Neuronal stem cell (in vitro differentiated cells): ENCODE results near the gene PLA2G7.
"Not testable (repeated sequence)": the region's sequence is repeated elsewhere in the genome, so short reads cannot be mapped to it uniquely, and the experiment has no call there.

Source experiments
- DNase-seq: peaks from one replicate; pipeline ENCODE4 v3.0.0-alpha.2; 2013; ENCODE audit warnings: low spot score
- H2AFZ ChIP-seq: one replicate; pipeline ENCODE4 v1.6.1; 2013; ENCODE audit warnings: mild to moderate bottlenecking, low read length, inconsistent platforms
- H2AK5ac ChIP-seq: 2 replicates; pipeline ENCODE4 v1.6.1; 2013; ENCODE audit warnings: low read depth, mild to moderate bottlenecking, inconsistent platforms, low read length, moderate library complexity, mixed read lengths
- H2BK120ac ChIP-seq: 2 replicates; pipeline ENCODE4 v1.6.1; 2013; ENCODE audit warnings: low read depth, mild to moderate bottlenecking, inconsistent platforms, low read length, moderate library complexity, mixed read lengths
- H2BK12ac ChIP-seq: one replicate; pipeline ENCODE4 v1.6.1; 2013; ENCODE audit warnings: low read length, inconsistent platforms
- H2BK15ac ChIP-seq: 2 replicates; pipeline ENCODE4 v1.6.1; 2013; ENCODE audit warnings: mild to moderate bottlenecking, low read length, inconsistent platforms, mixed read lengths
- H2BK5ac ChIP-seq: one replicate; pipeline ENCODE4 v1.6.1; 2013; ENCODE audit warnings: inconsistent platforms, mild to moderate bottlenecking, low read length, moderate library complexity
- H3K14ac ChIP-seq: one replicate; pipeline ENCODE4 v1.6.1; 2013; ENCODE audit warnings: low read length, inconsistent platforms
- H3K18ac ChIP-seq: 2 replicates; pipeline ENCODE4 v1.6.1; 2013; ENCODE audit warnings: low read length, inconsistent platforms
- H3K23ac ChIP-seq: 2 replicates; pipeline ENCODE4 v1.6.1; 2013; ENCODE audit warnings: low read depth, mild to moderate bottlenecking, mixed read lengths, low read length, inconsistent platforms; ENCODE audit not compliant: poor library complexity
- H3K27ac ChIP-seq: replicated peaks from 3 replicates; pipeline ENCODE4 v1.5.1; 2013; ENCODE audit warnings: low read length, inconsistent platforms
- H3K27me3 ChIP-seq, 3 experiments: 2 replicates each; pipeline ENCODE4 v1.6.1; 2013; ENCODE audit warnings: low read length in 3 of 3, mild to moderate bottlenecking in 2 of 3, inconsistent platforms in 1 of 3, low read depth in 1 of 3, mixed read lengths in 1 of 3, moderate library complexity in 1 of 3; ENCODE audit not compliant: control insufficient read depth in 3 of 3, insufficient read depth in 3 of 3
- H3K36me3 ChIP-seq, 2 donors: replicated peaks in 1 of 2; 2 replicates each; pipeline ENCODE4 v1.6.1; 2013; ENCODE audit warnings: low read length in 2 of 2; ENCODE audit not compliant: control insufficient read depth in 2 of 2, insufficient read depth in 2 of 2
- H3K4ac ChIP-seq: 2 replicates; pipeline ENCODE4 v1.6.1; 2013; ENCODE audit warnings: inconsistent platforms, mild to moderate bottlenecking, low read length, moderate library complexity
- H3K4me1 ChIP-seq, 2 donors: 1 replicate in 1 of 2; 2 replicates in 1 of 2; pipeline ENCODE4 v1.6.1; 2013; ENCODE audit warnings: low read length in 2 of 2, low read depth in 1 of 2; ENCODE audit not compliant: control insufficient read depth in 2 of 2, insufficient read depth in 1 of 2
- H3K4me2 ChIP-seq: one replicate; pipeline ENCODE4 v1.6.1; 2013; ENCODE audit warnings: mild to moderate bottlenecking, low read length, inconsistent platforms; ENCODE audit not compliant: insufficient read depth, poor library complexity, severe bottlenecking
- H3K4me3 ChIP-seq, 2 donors: 2 replicates each; pipeline ENCODE4 v1.5.1; 2013; ENCODE audit warnings: low read length in 2 of 2, mild to moderate bottlenecking in 2 of 2, inconsistent platforms in 1 of 2, moderate library complexity in 1 of 2
- H3K79me1 ChIP-seq: one replicate; pipeline ENCODE4 v1.6.1; 2013; ENCODE audit warnings: low read depth, mild to moderate bottlenecking, inconsistent platforms, low read length, moderate library complexity
- H3K9ac ChIP-seq: one replicate; pipeline ENCODE4 v1.6.1; 2013; ENCODE audit warnings: mild to moderate bottlenecking, low read depth, low read length, inconsistent platforms; ENCODE audit not compliant: poor library complexity
- H3K9me3 ChIP-seq, 2 donors: replicated peaks in 1 of 2; 2 replicates each; pipeline versions ENCODE3 to v1.6.1; 2013; ENCODE audit warnings: low read length in 2 of 2, mild to moderate bottlenecking in 2 of 2, inconsistent platforms in 1 of 2, low read depth in 1 of 2, mixed read lengths in 1 of 2, moderate library complexity in 1 of 2; ENCODE audit not compliant: control insufficient read depth in 2 of 2, insufficient read depth in 1 of 2
- H4K8ac ChIP-seq: one replicate; pipeline ENCODE4 v1.6.1; 2013; ENCODE audit warnings: low read depth, mild to moderate bottlenecking, inconsistent platforms, low read length, moderate library complexity
- H4K91ac ChIP-seq: one replicate; pipeline ENCODE4 v1.6.1; 2013; ENCODE audit warnings: low read length, low read depth, mild to moderate bottlenecking, inconsistent platforms; ENCODE audit not compliant: poor library complexity
- WGBS, 2 donors: extraction: QIAGEN DNeasy Blood & Tissue Kit; methylation state at CpG; one replicate each; pipeline ENCODE4 v1.1.7; 2013; ENCODE audit warnings: missing lambda C conversion rate in 2 of 2, mixed read lengths in 1 of 2; ENCODE audit not compliant: insufficient read length in 2 of 2, insufficient replicate concordance in 1 of 2; ENCODE audit errors: extremely low coverage in 2 of 2; 5-methylcytosine and 5-hydroxymethylcytosine counted together

Gene PLA2G7

GRCh38 chr6:46772762-46773161 is 37.6 kb upstream of the PLA2G7 start:
- Histone ChIP-seq H4K91ac (no peak overlapping the region), H3K14ac (no peak overlapping the region), H2BK5ac (no peak overlapping the region), H3K9ac (no peak overlapping the region), H3K4ac (no peak overlapping the region), H3K4me1 (no peaks in the 10 kb centered on the region), H3K9me3 (no peaks in the 10 kb centered on the region), H2BK15ac (no peak overlapping the region), H3K27ac (no peak overlapping the region), H3K4me2 (no peak overlapping the region), H3K36me3 (no peaks in the 10 kb centered on the region), H2BK120ac (no peak overlapping the region), H3K23ac (no peak overlapping the region), H2BK12ac (no peak overlapping the region), H4K8ac (no peak overlapping the region), H2AFZ (no peak overlapping the region), H3K18ac (no peak overlapping the region), H3K4me3 (no peak overlapping the region), H3K79me1 (no peaks in the 10 kb centered on the region), H2AK5ac (no peak overlapping the region), H3K27me3 (no peaks in the 10 kb centered on the region)
- no peak for DNase-seq
- no CpG with 5 or more reads among the region's 2 CpGs for WGBS, 2 donors

GRCh38 chr6:46772016-46772415 is 36.8 kb upstream of the PLA2G7 start:
- no peak overlapping the region for H3K9ac ChIP-seq
- H4K8ac ChIP-seq: no peak overlapping the region
- H3K14ac ChIP-seq: no peak overlapping the region
- no peak overlapping the region for H2AK5ac ChIP-seq
- no peak overlapping the region for H3K23ac ChIP-seq
- no peak overlapping the region for H2AFZ ChIP-seq
- H2BK12ac ChIP-seq: no peak overlapping the region
- no peak for DNase-seq
- H3K4ac ChIP-seq: no peak overlapping the region
- H3K4me3 ChIP-seq: no peak overlapping the region
- no peaks in the 10 kb centered on the region for H3K79me1 ChIP-seq
- no peak overlapping the region for H2BK120ac ChIP-seq
- H4K91ac ChIP-seq: no peak overlapping the region
- no peak overlapping the region for H2BK5ac ChIP-seq
- H3K4me1 ChIP-seq: no peaks in the 10 kb centered on the region
- WGBS, 2 donors: no CpG with 5 or more reads among the region's 1 CpG
- H3K27me3 ChIP-seq: no peaks in the 10 kb centered on the region
- no peak overlapping the region for H3K27ac ChIP-seq
- H2BK15ac ChIP-seq: no peak overlapping the region
- H3K36me3 ChIP-seq: no peaks in the 10 kb centered on the region
- H3K18ac ChIP-seq: no peak overlapping the region
- H3K4me2 ChIP-seq: no peak overlapping the region
- H3K9me3 ChIP-seq: no peaks in the 10 kb centered on the region

GRCh38 chr6:46764961-46765360 is 29.8 kb upstream of the PLA2G7 start:
- H2BK15ac ChIP-seq: no peak overlapping the region
- H4K8ac ChIP-seq: no peak overlapping the region
- no peaks in the 10 kb centered on the region for H3K4me1 ChIP-seq
- H3K36me3 ChIP-seq: no peaks in the 10 kb centered on the region
- H3K18ac ChIP-seq: no peak overlapping the region
- H3K79me1 ChIP-seq: no peaks in the 10 kb centered on the region
- no peak overlapping the region for H3K23ac ChIP-seq
- no peak overlapping the region for H3K4ac ChIP-seq
- no CpG with 5 or more reads among the region's 5 CpGs for WGBS, 2 donors
- no peak overlapping the region for H2AFZ ChIP-seq
- H3K14ac ChIP-seq: no peak overlapping the region
- DNase-seq: no peak
- H3K27ac ChIP-seq: no peak overlapping the region
- H3K4me3 ChIP-seq: no peak overlapping the region
- no peak overlapping the region for H3K9ac ChIP-seq
- H4K91ac ChIP-seq: no peak overlapping the region
- H2BK5ac ChIP-seq: no peak overlapping the region
- no peaks in the 10 kb centered on the region for H3K9me3 ChIP-seq
- no peak overlapping the region for H2BK12ac ChIP-seq
- no peak overlapping the region for H2AK5ac ChIP-seq
- H3K4me2 ChIP-seq: no peak overlapping the region
- H3K27me3 ChIP-seq: no peaks in the 10 kb centered on the region
- H2BK120ac ChIP-seq: no peak overlapping the region

GRCh38 chr6:46764280-46764679 is 29.1 kb upstream of the PLA2G7 start:
- not testable (repeated sequence) for DNase-seq, H3K36me3 ChIP-seq, H3K18ac ChIP-seq, H2BK15ac ChIP-seq, H4K8ac ChIP-seq, H2BK12ac ChIP-seq, H2AK5ac ChIP-seq, H3K14ac ChIP-seq, H3K27me3 ChIP-seq, H2AFZ ChIP-seq, H3K4me3 ChIP-seq, H3K9me3 ChIP-seq, H3K4me2 ChIP-seq, H2BK120ac ChIP-seq, H3K4me1 ChIP-seq, H3K9ac ChIP-seq, H3K4ac ChIP-seq, H4K91ac ChIP-seq, H3K27ac ChIP-seq, H3K79me1 ChIP-seq, H2BK5ac ChIP-seq, H3K23ac ChIP-seq
- WGBS, 2 donors: no CpG with 5 or more reads among the region's 10 CpGs
